Measurements from ENCODE around the gene TTLL3. TPM values are rescaled to one million over a fixed set of nuclear protein-coding genes. Genes with fewer than 3 reads are reported as not detected.

Gene TTLL3
- total and polyA plus RNA-seq, 2 donors from 2014 or later: 27.5 to 61.0 TPM

GRCh38 chr3:9780910-9781309, 29.2 kb upstream of the TTLL3 start:
- TF ChIP-seq, protein P1, sequence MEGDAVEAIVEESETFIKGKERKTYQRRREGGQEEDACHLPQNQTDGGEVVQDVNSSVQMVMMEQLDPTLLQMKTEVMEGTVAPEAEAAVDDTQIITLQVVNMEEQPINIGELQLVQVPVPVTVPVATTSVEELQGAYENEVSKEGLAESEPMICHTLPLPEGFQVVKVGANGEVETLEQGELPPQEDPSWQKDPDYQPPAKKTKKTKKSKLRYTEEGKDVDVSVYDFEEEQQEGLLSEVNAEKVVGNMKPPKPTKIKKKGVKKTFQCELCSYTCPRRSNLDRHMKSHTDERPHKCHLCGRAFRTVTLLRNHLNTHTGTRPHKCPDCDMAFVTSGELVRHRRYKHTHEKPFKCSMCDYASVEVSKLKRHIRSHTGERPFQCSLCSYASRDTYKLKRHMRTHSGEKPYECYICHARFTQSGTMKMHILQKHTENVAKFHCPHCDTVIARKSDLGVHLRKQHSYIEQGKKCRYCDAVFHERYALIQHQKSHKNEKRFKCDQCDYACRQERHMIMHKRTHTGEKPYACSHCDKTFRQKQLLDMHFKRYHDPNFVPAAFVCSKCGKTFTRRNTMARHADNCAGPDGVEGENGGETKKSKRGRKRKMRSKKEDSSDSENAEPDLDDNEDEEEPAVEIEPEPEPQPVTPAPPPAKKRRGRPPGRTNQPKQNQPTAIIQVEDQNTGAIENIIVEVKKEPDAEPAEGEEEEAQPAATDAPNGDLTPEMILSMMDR (IDR thresholded peaks at IDR 0.05; ENCODE audit: borderline replicate concordance, extremely low read depth, insufficient read depth): no peak
- intact Hi-C loops (cut with DNase I): no loop called here
- Histone ChIP-seq H3K27ac (ENCODE audit: low read depth in 2 of 2, low read length in 2 of 2) (peak overlapping the region; percentile 69 to 85), H3K27me3 (ENCODE audit: control insufficient read depth, insufficient read depth, low read length) (no peaks in the 10 kb centered on the region), H3K4me1 (ENCODE audit: control insufficient read depth in 2 of 3, insufficient read depth in 2 of 3, low read depth in 1 of 3, low read length in 3 of 3) (peaks cover 0 to 25% (median 13%) of the 10 kb centered on the region in 3 donors), H3K36me3 (ENCODE audit: control insufficient read depth in 2 of 3, insufficient read depth in 3 of 3, low read length in 3 of 3) (peaks cover 0 to 7% (median 6%) of the 10 kb centered on the region in 3 donors), H3K9me3 (ENCODE audit: control insufficient read depth in 2 of 3, insufficient read depth in 1 of 3, low read length in 3 of 3) (no peaks in the 10 kb centered on the region), H3K9ac (ENCODE audit: low read length in 3 of 3) (no peak overlapping the region), H3K4me3 (ENCODE audit: low read length in 3 of 3) (no peak overlapping the region)
- DNase-seq (no peak), FAIRE-seq (no peak)

GRCh38 chr3:9781551-9781950, 28.5 kb upstream of the TTLL3 start:
- DNase-seq (no peak), FAIRE-seq (no peak)
- Histone ChIP-seq H3K9me3 (ENCODE audit: control insufficient read depth in 2 of 3, insufficient read depth in 1 of 3, low read length in 3 of 3) (no peaks in the 10 kb centered on the region), H3K4me1 (ENCODE audit: control insufficient read depth in 2 of 3, insufficient read depth in 2 of 3, low read depth in 1 of 3, low read length in 3 of 3) (peaks cover 0 to 27% (median 13%) of the 10 kb centered on the region in 3 donors), H3K27ac (ENCODE audit: low read depth in 2 of 2, low read length in 2 of 2) (peak overlapping the region; percentile 69 to 85), H3K4me3 (ENCODE audit: low read length in 3 of 3) (no peak overlapping the region), H3K9ac (ENCODE audit: low read length in 3 of 3) (peak overlapping the region in 2 of 3 donors; percentile 8 to 51), H3K36me3 (ENCODE audit: control insufficient read depth in 2 of 3, insufficient read depth in 3 of 3, low read length in 3 of 3) (peaks cover 2 to 10% (median 8%) of the 10 kb centered on the region in 3 donors), H3K27me3 (ENCODE audit: control insufficient read depth, insufficient read depth, low read length) (no peaks in the 10 kb centered on the region)
- intact Hi-C loops (cut with DNase I): no loop called here
- TF ChIP-seq, protein P1 (IDR thresholded peaks at IDR 0.05; ENCODE audit: borderline replicate concordance, extremely low read depth, insufficient read depth): no peak

- TF ChIP-seq, protein P1 (IDR thresholded peaks at IDR 0.05; ENCODE audit: borderline replicate concordance, extremely low read depth, insufficient read depth): no peak
- Histone ChIP-seq H3K4me1 (ENCODE audit: control insufficient read depth in 2 of 3, insufficient read depth in 2 of 3, low read depth in 1 of 3, low read length in 3 of 3) (peaks cover 0 to 27% (median 13%) of the 10 kb centered on the region in 3 donors), H3K4me3 (ENCODE audit: low read length in 3 of 3) (no peak overlapping the region), H3K27ac (ENCODE audit: low read depth in 2 of 2, low read length in 2 of 2) (peak overlapping the region; percentile 5 to 85), H3K36me3 (ENCODE audit: control insufficient read depth in 2 of 3, insufficient read depth in 3 of 3, low read length in 3 of 3) (peaks cover 2 to 15% (median 8%) of the 10 kb centered on the region in 3 donors), H3K27me3 (ENCODE audit: control insufficient read depth, insufficient read depth, low read length) (no peaks in the 10 kb centered on the region), H3K9me3 (ENCODE audit: control insufficient read depth in 2 of 3, insufficient read depth in 1 of 3, low read length in 3 of 3) (no peaks in the 10 kb centered on the region), H3K9ac (ENCODE audit: low read length in 3 of 3) (no peak overlapping the region)
- no peak for FAIRE-seq
- intact Hi-C loops (cut with DNase I): no loop called here
- DNase-seq: no peak
Observed at GRCh38 chr3:9781978-9782603, 28.0 kb upstream of the TTLL3 start.

All from kidney (tissue), 14 donors.